A549 treated with CORT108297 at 1 μM for 4 hours (cell line): ENCODE measurements around the gene CCDC33. TPM values are rescaled to one million over a fixed set of nuclear protein-coding genes. Genes with fewer than 3 reads are reported as not detected.

Source experiments
- total RNA-seq: library from RNA; stranded (reverse); fragments of 200-300 nt; extraction: Qiagen RNA extraction; gene quantifications from 5 replicates; pipeline ENCODE4 v1.2.3, GENCODE V29; 2022

Gene CCDC33
- total RNA-seq: 4.0 to 8.0 TPM (median 7.2 TPM) in 5 replicates

GRCh38 chr15:74235962-74236361 lies at the start of gene CCDC33:
CCDC33 (plus strand) TSS chr15:74236326; CDS start chr15:74236720, 394 bp downstream.

DNA sequence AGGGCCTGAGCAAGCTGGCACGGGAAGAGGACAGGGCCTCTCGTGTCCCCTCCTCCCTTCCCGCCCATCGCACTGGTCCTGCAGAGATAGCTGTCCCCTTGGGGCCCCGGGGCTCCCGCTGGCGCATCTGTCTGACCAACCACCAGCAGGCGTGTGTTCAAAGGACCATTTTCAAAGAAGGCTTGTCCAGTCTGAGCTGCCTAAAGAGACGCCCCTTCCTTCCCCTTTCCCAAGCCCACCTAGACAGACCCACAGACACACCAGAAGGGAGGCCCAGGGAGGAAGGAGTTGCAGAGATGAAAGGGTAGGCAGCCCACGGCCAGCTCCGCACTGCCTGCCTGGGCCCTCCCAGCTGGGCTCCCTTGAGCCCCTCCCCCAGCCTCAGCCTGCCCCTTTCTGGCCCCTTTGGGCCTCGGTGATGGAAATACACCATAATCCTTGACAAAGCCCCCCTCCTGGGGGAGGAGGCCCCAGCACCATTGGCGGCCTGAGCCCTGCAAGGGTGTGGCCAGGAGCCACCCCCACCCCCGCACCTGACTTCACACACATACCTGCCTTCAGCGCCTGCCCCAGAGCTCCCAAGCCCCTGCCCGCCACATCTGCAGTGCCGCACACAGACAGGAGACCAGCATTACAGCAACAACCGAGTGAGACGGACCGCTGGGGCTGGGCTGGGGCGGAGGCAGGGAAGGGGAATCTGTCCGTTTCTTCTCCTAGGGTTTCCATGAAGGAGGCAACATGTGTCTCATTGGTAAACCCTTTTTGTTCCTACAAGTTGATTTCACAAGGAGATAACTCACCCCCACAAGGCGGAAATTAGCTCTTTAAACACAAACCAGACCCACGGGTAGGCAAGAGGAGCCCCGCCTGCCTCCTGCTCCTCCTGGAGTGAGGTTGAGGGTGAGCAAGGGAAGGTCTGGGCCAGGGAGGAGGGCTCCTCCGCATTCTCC lies 33.4 kb upstream of the CCDC33 start, which contains the start of gene STRA6:
TSS of gene STRA6 (minus strand) at position 336 of the 950 bp plus-strand sequence. CDS start 520 bp downstream, outside the sequence.

DNA sequence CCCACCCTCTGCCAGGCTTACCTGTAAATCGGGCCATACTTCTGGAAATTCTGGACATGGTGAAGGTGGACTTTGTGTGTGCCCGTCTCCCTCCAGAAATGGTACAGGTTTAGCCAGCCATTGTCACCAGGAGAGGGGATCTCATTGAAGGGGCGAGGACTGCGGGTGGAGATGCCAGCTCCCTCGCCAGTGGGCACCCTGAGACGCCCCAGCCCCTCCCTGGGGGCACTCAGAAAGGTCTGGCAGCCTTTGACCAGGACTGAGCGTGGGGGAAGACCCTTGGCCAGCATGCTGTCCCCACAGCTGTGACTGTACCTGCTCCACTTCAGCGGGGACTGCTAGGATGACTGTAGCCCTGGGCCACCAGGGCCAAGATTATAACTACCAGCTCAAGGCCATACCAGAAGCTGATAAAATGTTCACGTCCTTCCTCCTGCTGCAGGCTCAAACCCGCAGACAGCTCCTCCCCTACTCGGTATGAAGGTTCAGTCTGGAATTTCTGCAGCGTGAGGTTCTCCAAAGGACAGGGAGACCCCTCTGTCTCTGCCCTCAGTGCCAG lies 131.2 kb downstream of the CCDC33 start, which contains the start of gene CYP11A1:
TSS of gene CYP11A1 (minus strand) at position 351 of the 559 bp plus-strand sequence. CDS start at position 290, 61 bp downstream.

Other genes with a start within 250 kb of the CCDC33 start
- gene STOML1, start 244.0 kb upstream of the CCDC33 start, total RNA-seq: 8.9 to 14.0 TPM (median 12.8 TPM) in 5 replicates
- 10.7 to 17.1 TPM (median 15.6 TPM) in 5 replicates for gene PML, start 241.6 kb upstream of the CCDC33 start, total RNA-seq
- 0.05 to 0.10 TPM (median 0.06 TPM) in 4 of 5 replicates, not detected in the other for gene GOLGA6A, start 153.8 kb upstream of the CCDC33 start, total RNA-seq
- 0.14 to 0.37 TPM (median 0.15 TPM) in 5 replicates for gene ISLR2, start 105.7 kb upstream of the CCDC33 start, total RNA-seq
- gene ISLR, start 62.6 kb upstream of the CCDC33 start, total RNA-seq: 0.25 to 0.45 TPM (median 0.35 TPM) in 5 replicates
- gene STRA6, start 33.5 kb upstream of the CCDC33 start, total RNA-seq: 49.3 to 82.9 TPM (median 77.0 TPM) in 5 replicates
- not detected in 5 replicates for gene CYP11A1, start 131.3 kb downstream of the CCDC33 start, total RNA-seq
- gene SEMA7A, start 197.6 kb downstream of the CCDC33 start, total RNA-seq: 2.3 to 3.2 TPM (median 2.5 TPM) in 5 replicates
- 40.4 to 44.4 TPM (median 42.2 TPM) in 5 replicates for gene UBL7, start 224.8 kb downstream of the CCDC33 start, total RNA-seq